Limb (tissue), 2 donors: ENCODE results near the gene SUMF1.

Experiments
- DNase-seq, 2 donors: peaks; one replicate each; pipeline ENCODE4 v3.0.0-alpha.2; 2016; ENCODE audit errors: extremely low spot score in 2 of 2

The SUMF1 gene

GRCh38 chr3:4387210-4388204, 79.6 kb downstream of the SUMF1 start:
- no peak for DNase-seq

- no peak for DNase-seq
Measured at GRCh38 chr3:4385201-4385600, 81.9 kb downstream of the SUMF1 start.

- no peak for DNase-seq
Measured at GRCh38 chr3:4380013-4380412, 87.1 kb downstream of the SUMF1 start.

GRCh38 chr3:4376499-4376898, 90.6 kb downstream of the SUMF1 start:
- no peak for DNase-seq

- no peak for DNase-seq
Measured at GRCh38 chr3:4375911-4376310, 91.2 kb downstream of the SUMF1 start.

GRCh38 chr3:4373669-4374068, 93.4 kb downstream of the SUMF1 start:
- no peak for DNase-seq

- no peak for DNase-seq
Measured at GRCh38 chr3:4362523-4362922, 104.5 kb downstream of the SUMF1 start.

- no peak for DNase-seq
Measured at GRCh38 chr3:4360817-4361216, 106.3 kb downstream of the SUMF1 start.

GRCh38 chr3:4359805-4360502, 107.1 kb downstream of the SUMF1 start:
- no peak for DNase-seq

- no peak for DNase-seq
Measured at GRCh38 chr3:4358273-4358672, 108.8 kb downstream of the SUMF1 start.

GRCh38 chr3:4356546-4357410, 110.3 kb downstream of the SUMF1 start:
- DNase-seq: no peak

- no peak for DNase-seq
Measured at GRCh38 chr3:4356220-4356540, 110.9 kb downstream of the SUMF1 start.

GRCh38 chr3:4355401-4356219, 111.5 kb downstream of the SUMF1 start:
- peak in 1 of 2 donors; percentile 44 for DNase-seq

GRCh38 chr3:4351872-4352271, 115.2 kb downstream of the SUMF1 start:
- DNase-seq: no peak

- DNase-seq: no peak
Measured at GRCh38 chr3:4351164-4351855, 115.8 kb downstream of the SUMF1 start.

GRCh38 chr3:4350789-4351163, 116.3 kb downstream of the SUMF1 start:
- peak; percentile 42 to 73 for DNase-seq

GRCh38 chr3:4343258-4343657, 123.8 kb downstream of the SUMF1 start:
- no peak for DNase-seq

- DNase-seq: no peak
Measured at GRCh38 chr3:4341336-4341675, 125.8 kb downstream of the SUMF1 start.

GRCh38 chr3:4340411-4341335, 126.4 kb downstream of the SUMF1 start:
- no peak for DNase-seq

GRCh38 chr3:4340077-4340410, 127.0 kb downstream of the SUMF1 start:
- DNase-seq: no peak
